Breast epithelium (tissue), 4 donors: Measurements from ENCODE around the gene C2CD3. TPM values are rescaled to one million over a fixed set of nuclear protein-coding genes. Genes with fewer than 3 reads are reported as not detected.

ENCODE experiments used
- DNase-seq, 2 donors: peaks; one replicate each; pipeline ENCODE4 v3.0.0-alpha.2; 2019; ENCODE audit warnings: low spot score in 2 of 2
- H3K27ac ChIP-seq, 2 donors: fragments of 200-600 bp; sonication (generic) in 1 of 2; one replicate each; pipeline ENCODE4 v1.5.1; 2016 to 2019; ENCODE audit warnings: mild to moderate bottlenecking in 1 of 2
- H3K27me3 ChIP-seq, 2 donors: fragments of 200-600 bp; sonication (generic) in 1 of 2; one replicate each; pipeline versions ENCODE4 v1.5.1 to v1.6.0; 2017 to 2019; ENCODE audit warnings: control low read depth in 1 of 2, mild to moderate bottlenecking in 1 of 2
- H3K36me3 ChIP-seq: fragments of 200-600 bp; one replicate; pipeline ENCODE4 v1.5.1; 2019
- H3K4me1 ChIP-seq, 2 donors: fragments of 200-600 bp; sonication (generic); one replicate each; pipeline ENCODE4 v1.5.1; 2016 to 2019; ENCODE audit warnings: control low read depth in 1 of 2
- H3K4me3 ChIP-seq, 3 donors: fragments of 200-600 bp; sonication (generic); 1 replicate in 2 of 3; 2 replicates in 1 of 3; pipeline ENCODE4 v1.5.1; 2016 to 2019; ENCODE audit warnings: mild to moderate bottlenecking in 3 of 3, moderate library complexity in 2 of 3
- H3K9me3 ChIP-seq, 2 donors: fragments of 200-600 bp; sonication (generic) in 1 of 2; one replicate each; pipeline ENCODE4 v1.5.1; 2016 to 2019; ENCODE audit warnings: control low read depth in 1 of 2
- POLR2A ChIP-seq: fragments of 450-650 bp; IDR thresholded peaks from one replicate; pipeline ENCODE4 v1.6.1; 2016; ENCODE audit warnings: antibody characterized with exemption, mild to moderate bottlenecking, moderate library complexity
- POLR2AphosphoS5 ChIP-seq, 3 donors: sonication (generic); formaldehyde crosslinking; IDR thresholded peaks; one replicate each; pipeline ENCODE4 v1.6.1; 2017; ENCODE audit warnings: antibody characterized with exemption in 3 of 3
- intact Hi-C: fragments of 100-400 bp; cut with DNase I; formaldehyde crosslinking; loops from one replicate; pipeline ENCODE4 v1.15.1; 2023; ENCODE audit warnings: low total_unique reads
- total RNA-seq, 3 donors: library from RNA; depleted of rRNA; stranded (reverse); fragments of >200 nt; gene quantifications; one replicate each; pipeline ENCODE4 v1.1.0, GENCODE V29; 2016
- TF ChIP-seq, protein P1 (sequence below), 3 donors: fragments of 450-650 bp; IDR thresholded peaks; one replicate each; pipeline ENCODE4 v1.5.1; 2016 to 2017; ENCODE audit warnings: antibody characterized with exemption in 3 of 3, mild to moderate bottlenecking in 3 of 3, moderate library complexity in 3 of 3

Gene C2CD3
- total RNA-seq, 3 donors from 2014 or later = 17.4 to 44.5 (median 37.4) TPM

DNA sequence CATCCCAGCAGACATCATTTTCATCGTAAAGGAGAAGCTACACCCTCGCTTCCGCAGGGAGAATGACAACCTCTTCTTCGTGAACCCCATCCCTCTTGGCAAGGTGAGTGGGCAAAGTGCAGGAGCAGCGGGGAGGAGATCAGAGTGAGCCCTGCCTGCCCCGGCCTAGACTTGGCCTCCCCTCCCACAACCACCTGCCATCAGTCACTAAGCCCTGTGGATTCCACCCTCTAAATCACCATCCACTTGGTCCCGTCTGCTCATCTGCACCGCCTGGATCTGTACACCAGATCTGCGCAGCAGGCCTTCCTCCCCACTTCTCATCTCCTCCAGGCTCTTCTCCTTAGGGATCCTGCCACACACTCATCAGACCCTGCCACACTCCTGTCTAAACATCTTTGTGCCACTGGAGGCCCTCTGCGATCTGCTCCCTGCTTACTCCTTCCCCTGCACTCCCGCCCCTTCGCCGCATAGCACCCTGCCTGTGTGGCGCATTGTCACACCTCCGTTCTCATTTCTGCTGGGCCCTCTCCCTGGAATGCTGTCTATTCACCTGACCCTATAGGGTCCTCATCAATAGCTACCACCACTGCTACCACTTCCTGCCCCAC, 202.3 kb downstream of the C2CD3 start:
- DNase-seq = no peak
- Histone ChIP-seq H3K4me1 (no peaks in the 10 kb centered on the region), H3K9me3 (no peaks in the 10 kb centered on the region), H3K36me3 (no peaks in the 10 kb centered on the region), H3K27ac (no peak overlapping the region), H3K4me3 (no peak overlapping the region), H3K27me3 (no peaks in the 10 kb centered on the region)
- TF ChIP-seq, protein P1, sequence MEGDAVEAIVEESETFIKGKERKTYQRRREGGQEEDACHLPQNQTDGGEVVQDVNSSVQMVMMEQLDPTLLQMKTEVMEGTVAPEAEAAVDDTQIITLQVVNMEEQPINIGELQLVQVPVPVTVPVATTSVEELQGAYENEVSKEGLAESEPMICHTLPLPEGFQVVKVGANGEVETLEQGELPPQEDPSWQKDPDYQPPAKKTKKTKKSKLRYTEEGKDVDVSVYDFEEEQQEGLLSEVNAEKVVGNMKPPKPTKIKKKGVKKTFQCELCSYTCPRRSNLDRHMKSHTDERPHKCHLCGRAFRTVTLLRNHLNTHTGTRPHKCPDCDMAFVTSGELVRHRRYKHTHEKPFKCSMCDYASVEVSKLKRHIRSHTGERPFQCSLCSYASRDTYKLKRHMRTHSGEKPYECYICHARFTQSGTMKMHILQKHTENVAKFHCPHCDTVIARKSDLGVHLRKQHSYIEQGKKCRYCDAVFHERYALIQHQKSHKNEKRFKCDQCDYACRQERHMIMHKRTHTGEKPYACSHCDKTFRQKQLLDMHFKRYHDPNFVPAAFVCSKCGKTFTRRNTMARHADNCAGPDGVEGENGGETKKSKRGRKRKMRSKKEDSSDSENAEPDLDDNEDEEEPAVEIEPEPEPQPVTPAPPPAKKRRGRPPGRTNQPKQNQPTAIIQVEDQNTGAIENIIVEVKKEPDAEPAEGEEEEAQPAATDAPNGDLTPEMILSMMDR (IDR thresholded peaks at IDR 0.05) = no peak
- TF ChIP-seq POLR2A (no peak), POLR2AphosphoS5 (IDR thresholded peaks at IDR 0.05) (no peak)
- intact Hi-C loops = no loop called here

DNA sequence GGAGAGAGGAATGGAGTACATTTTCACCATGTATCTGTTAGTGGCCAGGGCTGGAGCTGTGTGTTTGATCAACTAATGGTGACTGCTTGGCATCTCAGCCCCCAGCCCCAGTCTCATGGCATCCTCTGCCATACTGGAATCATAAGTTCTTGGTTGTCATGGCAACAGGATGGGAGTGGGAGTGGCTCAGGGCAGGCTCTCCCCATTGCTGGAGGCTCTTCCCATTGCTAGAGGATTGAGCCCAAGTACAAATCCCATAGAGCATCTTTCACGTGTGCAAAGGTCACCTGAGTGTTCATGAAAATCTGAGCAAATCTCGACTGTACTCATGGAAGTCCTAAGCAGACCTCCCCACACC, 205.1 kb downstream of the C2CD3 start:
- no peaks in the 10 kb centered on the region for H3K36me3 ChIP-seq
- intact Hi-C loops = no loop called here
- H3K27ac ChIP-seq = no peak overlapping the region
- H3K27me3 ChIP-seq = no peaks in the 10 kb centered on the region
- H3K9me3 ChIP-seq = no peaks in the 10 kb centered on the region
- H3K4me1 ChIP-seq = no peaks in the 10 kb centered on the region
- TF ChIP-seq, protein P1 (IDR thresholded peaks at IDR 0.05) = no peak
- TF ChIP-seq POLR2AphosphoS5 (IDR thresholded peaks at IDR 0.05) (no peak), POLR2A (no peak)
- no peak overlapping the region for H3K4me3 ChIP-seq
- DNase-seq = peak in 1 of 2 donors; percentile 34

DNA sequence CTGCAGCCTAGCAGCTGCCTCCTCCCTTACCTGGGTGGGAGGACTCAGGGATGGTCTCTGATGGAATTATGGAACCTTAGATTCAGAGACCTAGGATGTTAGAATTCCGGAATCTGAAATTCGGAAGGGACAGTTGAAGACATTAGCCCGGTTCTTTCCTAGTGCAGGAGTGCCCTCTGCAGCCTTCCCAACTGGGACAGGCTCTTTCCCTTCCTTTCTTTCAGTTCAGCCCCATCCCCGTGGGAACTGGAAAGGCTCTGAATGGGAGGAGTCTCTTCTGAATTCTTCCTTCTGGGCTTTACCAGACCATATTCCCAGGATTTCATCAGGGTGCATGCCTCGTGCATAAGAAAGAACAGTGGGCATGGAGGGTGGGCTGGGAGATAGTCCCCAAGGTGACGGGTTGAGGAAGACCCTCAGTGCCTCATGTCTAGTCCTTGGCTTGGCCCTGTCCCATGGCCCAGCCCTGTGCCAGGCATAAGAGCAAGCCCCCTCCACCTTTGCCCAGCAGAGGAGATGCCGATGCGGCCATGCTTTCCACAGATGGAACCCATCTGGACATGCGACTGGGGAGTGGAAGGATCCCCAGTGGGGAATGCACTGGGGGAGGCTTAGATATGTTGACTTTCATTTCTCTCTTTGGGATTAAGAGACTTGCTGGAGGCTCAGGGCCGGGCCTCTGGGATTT, 205.6 kb downstream of the C2CD3 start:
- Histone ChIP-seq H3K36me3 (no peaks in the 10 kb centered on the region), H3K27ac (no peak overlapping the region), H3K4me3 (no peak overlapping the region), H3K27me3 (no peaks in the 10 kb centered on the region), H3K4me1 (no peaks in the 10 kb centered on the region), H3K9me3 (no peaks in the 10 kb centered on the region)
- peak in 1 of 2 donors; percentile 20 for DNase-seq
- intact Hi-C loops = no loop called here
- TF ChIP-seq POLR2AphosphoS5 (IDR thresholded peaks at IDR 0.05) (no peak), POLR2A (no peak)
- TF ChIP-seq, protein P1 (IDR thresholded peaks at IDR 0.05) = no peak

DNA sequence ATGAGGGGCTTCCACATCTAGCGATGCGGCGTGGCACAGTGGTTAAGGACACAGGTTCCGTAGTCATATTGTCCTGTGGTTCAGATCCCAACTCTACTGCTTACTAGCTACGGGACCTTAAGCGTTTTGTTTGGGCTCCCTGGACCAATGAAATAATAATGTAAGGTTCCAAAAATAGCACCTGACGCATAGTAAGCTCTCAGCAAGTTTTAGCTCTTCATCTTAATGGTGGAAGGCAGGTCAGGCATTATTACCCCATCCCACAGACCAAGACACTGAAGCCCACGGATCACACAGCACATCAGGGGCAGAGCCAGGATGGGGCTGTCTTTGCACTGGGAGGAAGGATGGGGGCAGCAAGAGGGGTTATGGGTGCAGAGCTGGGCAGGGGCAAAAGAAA, 206.9 kb downstream of the C2CD3 start:
- Histone ChIP-seq H3K27ac (no peak overlapping the region), H3K4me3 (no peak overlapping the region), H3K36me3 (no peaks in the 10 kb centered on the region), H3K9me3 (no peaks in the 10 kb centered on the region), H3K27me3 (no peaks in the 10 kb centered on the region), H3K4me1 (no peaks in the 10 kb centered on the region)
- DNase-seq = peak in 1 of 2 donors; percentile 14
- TF ChIP-seq POLR2A = no peak
- TF ChIP-seq, protein P1 (IDR thresholded peaks at IDR 0.05) = no peak
- intact Hi-C loops = no loop called here

Other genes starting within 250 kb of the C2CD3 start
- not detected for gene DNAJB13, start 220.0 kb downstream of the C2CD3 start, total RNA-seq
- 10 to 100 TPM; 28.2 to 82.4 (median 45.2) TPM for gene UCP2, start 188.2 kb downstream of the C2CD3 start, total RNA-seq
- gene UCP3, start 161.9 kb downstream of the C2CD3 start, total RNA-seq = 1 to 10 TPM; 1.6 to 5.9 (median 1.8) TPM
- 10 to 100 TPM; 16.8 to 27.7 (median 25.2) TPM for gene PPME1, start 287 bp upstream of the C2CD3 start, total RNA-seq
- under 1 TPM; 0.29 to 0.66 (median 0.48) TPM for gene P4HA3, start 140.6 kb upstream of the C2CD3 start, total RNA-seq
- 10 to 100 TPM in 1 of 3 donors, 1 to 10 TPM in 2; 2.1 to 13.5 (median 6.6) TPM for gene PGM2L1, start 227.4 kb upstream of the C2CD3 start, total RNA-seq